Gastrocnemius medialis (tissue), 4 donors: ENCODE results near the gene CHCHD6.

Source experiments
- POLR2A ChIP-seq, 2 donors: fragments of 450-650 bp; IDR thresholded peaks; one replicate each; pipeline ENCODE4 v1.6.1; 2017; ENCODE audit warnings: antibody characterized with exemption in 2 of 2, mild to moderate bottlenecking in 2 of 2, moderate library complexity in 2 of 2
- TF ChIP-seq, protein P1 (sequence below), 5 experiments: fragments of 450-650 bp in 3 of 5; fragments of 200-600 bp in 2 of 5; sonication (generic) in 2 of 5; IDR thresholded peaks in 4 of 5; conservative IDR thresholded peaks in 1 of 5; 1 replicate in 4 of 5; 2 replicates in 1 of 5; pipeline ENCODE4 v1.5.1; 2016 to 2019; ENCODE audit warnings: antibody characterized with exemption in 5 of 5, mild to moderate bottlenecking in 3 of 5, moderate library complexity in 3 of 5

- no peak for TF ChIP-seq POLR2A (IDR thresholded peaks at IDR 0.05)
- TF ChIP-seq, protein P1, sequence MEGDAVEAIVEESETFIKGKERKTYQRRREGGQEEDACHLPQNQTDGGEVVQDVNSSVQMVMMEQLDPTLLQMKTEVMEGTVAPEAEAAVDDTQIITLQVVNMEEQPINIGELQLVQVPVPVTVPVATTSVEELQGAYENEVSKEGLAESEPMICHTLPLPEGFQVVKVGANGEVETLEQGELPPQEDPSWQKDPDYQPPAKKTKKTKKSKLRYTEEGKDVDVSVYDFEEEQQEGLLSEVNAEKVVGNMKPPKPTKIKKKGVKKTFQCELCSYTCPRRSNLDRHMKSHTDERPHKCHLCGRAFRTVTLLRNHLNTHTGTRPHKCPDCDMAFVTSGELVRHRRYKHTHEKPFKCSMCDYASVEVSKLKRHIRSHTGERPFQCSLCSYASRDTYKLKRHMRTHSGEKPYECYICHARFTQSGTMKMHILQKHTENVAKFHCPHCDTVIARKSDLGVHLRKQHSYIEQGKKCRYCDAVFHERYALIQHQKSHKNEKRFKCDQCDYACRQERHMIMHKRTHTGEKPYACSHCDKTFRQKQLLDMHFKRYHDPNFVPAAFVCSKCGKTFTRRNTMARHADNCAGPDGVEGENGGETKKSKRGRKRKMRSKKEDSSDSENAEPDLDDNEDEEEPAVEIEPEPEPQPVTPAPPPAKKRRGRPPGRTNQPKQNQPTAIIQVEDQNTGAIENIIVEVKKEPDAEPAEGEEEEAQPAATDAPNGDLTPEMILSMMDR (IDR thresholded peaks at IDR 0.05 in 4 of 5, conservative IDR thresholded peaks at IDR 0.05 in 1 of 5), result no peak
Measured at GRCh38 chr3:126836220-126836860, 132.3 kb downstream of the CHCHD6 start.
